H1 (cell line): ENCODE results near the gene SLC6A18. TPM values are rescaled to one million over a fixed set of nuclear protein-coding genes. Genes with fewer than 3 reads are reported as not detected.

ENCODE experiments used
- EGR1 ChIP-seq: IDR thresholded peaks from 2 replicates; pipeline ENCODE4 v1.6.1; 2011; ENCODE audit warnings: low read depth, low read length, borderline replicate concordance
- TEAD4 ChIP-seq: IDR thresholded peaks from 2 replicates; pipeline ENCODE4 v1.6.1; 2012; ENCODE audit warnings: low read depth, low read length, inconsistent platforms, mixed read lengths
- polyA plus RNA-seq, 7 experiments: library from polyadenylated mRNA; depleted of rRNA in 3 of 7; stranded (reverse) in 5 of 7; unstranded in 2 of 7; fragments of >200 nt in 5 of 7; fragments of 200-250 nt in 2 of 7; gene quantifications; 1 replicate in 5 of 7; 2 replicates in 1 of 7; 4 replicates in 1 of 7; pipeline versions ENCODE4 v1.2.1 to v1.2.3, GENCODE V29; 2011 to 2013; ENCODE audit warnings: missing spikeins in 2 of 7, mixed read lengths in 2 of 7
- total RNA-seq: library from RNA; stranded (reverse); fragmentation: NEBNext Ultra II Directional; extraction: Animal tissue kit (Norgen Biotek cat#: 25700); gene quantifications from 2 replicates; pipeline ENCODE4 v1.2.1, GENCODE V29; 2021

The SLC6A18 gene
- total and polyA plus RNA-seq, 2 of the 8 experiments (the other 6 are each of a cell fraction or from before 2014, with no cell fraction given): not detected

DNA sequence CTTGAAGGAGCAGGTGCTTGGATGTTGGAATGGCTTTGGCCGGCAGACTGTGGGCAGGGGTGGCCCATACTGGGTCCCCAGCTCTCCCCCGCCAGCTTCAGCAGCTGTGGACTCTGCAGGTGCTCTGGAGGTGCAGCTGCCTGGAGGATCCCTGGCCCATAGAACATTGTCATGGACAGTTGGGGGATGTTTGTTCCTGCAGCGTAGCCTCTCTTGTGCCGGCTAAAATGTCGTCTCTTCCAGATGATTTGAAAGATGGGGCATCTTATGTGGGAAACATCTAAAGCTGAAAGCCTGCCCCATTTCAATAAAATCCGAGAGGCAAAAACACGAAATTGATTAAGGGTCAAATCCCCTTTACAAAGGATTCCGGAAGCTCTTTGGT lies 37.2 kb upstream of the SLC6A18 start (continued):
- no peak for TF ChIP-seq EGR1
- TF ChIP-seq TEAD4: no peak
